ENCODE data around the gene CACTIN. TPM values are rescaled to one million over a fixed set of nuclear protein-coding genes. Genes with fewer than 3 reads are reported as not detected.
"Not testable (repeated sequence)": the region's sequence is repeated elsewhere in the genome, so short reads cannot be mapped to it uniquely, and the experiment has no call there.

The CACTIN gene
- total RNA-seq, 1 experiment from 2014 or later = 36.3 TPM

- intact Hi-C loops (cut with micrococcal nuclease; ENCODE audit: unreplicated experiment) = loop anchor here (2.0 kb wide), 1 partner anchor 32 kb away; no protein-coding TSS in a partner anchor
- no peak for DNase-seq (ENCODE audit: low spot score)
- no TSS peak for BruUV-seq (replicated peaks)
- Histone ChIP-seq H3K4me1 (ENCODE audit: insufficient read depth, low read length, poor library complexity, severe bottlenecking) (no peaks in the 10 kb centered on the region), H3K27me3 (replicated peaks; ENCODE audit: insufficient read depth, low read depth, low read length, poor library complexity) (peaks cover 4% of the 10 kb centered on the region), H3K36me3 (ENCODE audit: insufficient read depth, low read length, poor library complexity, severe bottlenecking) (no peaks in the 10 kb centered on the region), H3K4me3 (ENCODE audit: low read depth, low read length, poor library complexity, severe bottlenecking) (no peak overlapping the region), H3K9me3 (ENCODE audit: low read depth, low read length, poor library complexity, severe bottlenecking) (peaks cover 5% of the 10 kb centered on the region), H3K27ac (ENCODE audit: low read depth, low read length, poor library complexity, severe bottlenecking) (no peak overlapping the region)
- TF ChIP-seq CTCF (conservative IDR thresholded peaks at IDR 0.05; ENCODE audit: low read depth, low read length) = no peak
- no peak for TF ChIP-seq EZH2 (IDR thresholded peaks at IDR 0.05; ENCODE audit: borderline replicate concordance, low read depth, low read length, poor library complexity, severe bottlenecking)
- CTCF ChIA-PET = interaction anchor here (0.5 kb wide), 1 partner anchor 33 kb away, joined by 3 read pairs; no protein-coding TSS in a partner anchor
- POLR2A ChIA-PET (ENCODE audit: low non-redundant PET) = no interaction called here
Measured at GRCh38 chr19:3586707-3587346, 39.8 kb downstream of the CACTIN start.

- H3K27ac ChIP-seq (ENCODE audit: low read depth, low read length, poor library complexity, severe bottlenecking) = no peak overlapping the region
- H3K4me1 ChIP-seq (ENCODE audit: insufficient read depth, low read length, poor library complexity, severe bottlenecking) = no peaks in the 10 kb centered on the region
- H3K27me3 ChIP-seq (replicated peaks; ENCODE audit: insufficient read depth, low read depth, low read length, poor library complexity) = peaks cover 4% of the 10 kb centered on the region
- ChIA-PET POLR2A (ENCODE audit: low non-redundant PET) (no interaction called here), CTCF (interaction anchor here (0.6 kb wide), 1 partner anchor 10 kb away, joined by 3 read pairs; no protein-coding TSS in a partner anchor)
- intact Hi-C loops (cut with micrococcal nuclease; ENCODE audit: unreplicated experiment) = loop anchor here (2.0 kb wide), 1 partner anchor 33 kb away; no protein-coding TSS in a partner anchor
- H3K9me3 ChIP-seq (ENCODE audit: low read depth, low read length, poor library complexity, severe bottlenecking) = no peaks in the 10 kb centered on the region
- peak; percentile 57 for DNase-seq (ENCODE audit: low spot score)
- TF ChIP-seq CTCF (conservative IDR thresholded peaks at IDR 0.05; ENCODE audit: low read depth, low read length) = peak; percentile 89
- no peak for TF ChIP-seq EZH2 (IDR thresholded peaks at IDR 0.05; ENCODE audit: borderline replicate concordance, low read depth, low read length, poor library complexity, severe bottlenecking)
- H3K4me3 ChIP-seq (ENCODE audit: low read depth, low read length, poor library complexity, severe bottlenecking) = peak overlapping the region; percentile 43
- H3K36me3 ChIP-seq (ENCODE audit: insufficient read depth, low read length, poor library complexity, severe bottlenecking) = no peaks in the 10 kb centered on the region
- no TSS peak for BruUV-seq (replicated peaks)
Measured at GRCh38 chr19:3586127-3586626, 40.4 kb downstream of the CACTIN start.

GRCh38 chr19:3585301-3586126 is 41.1 kb downstream of the CACTIN start, which contains the start of gene GIPC3:
GIPC3 (plus strand) TSS chr19:3585478; CDS start chr19:3585598, 120 bp downstream.
- no peaks in the 10 kb centered on the region for H3K9me3 ChIP-seq (ENCODE audit: low read depth, low read length, poor library complexity, severe bottlenecking)
- no peaks in the 10 kb centered on the region for H3K36me3 ChIP-seq (ENCODE audit: insufficient read depth, low read length, poor library complexity, severe bottlenecking)
- peak within 1 kb of the TSS; percentile 43 for H3K4me3 ChIP-seq (ENCODE audit: low read depth, low read length, poor library complexity, severe bottlenecking)
- CTCF ChIA-PET = interaction anchor here (0.6 kb wide), 1 partner anchor 11 kb away, joined by 3 read pairs; no protein-coding TSS in a partner anchor
- intact Hi-C loops (cut with micrococcal nuclease; ENCODE audit: unreplicated experiment) = loop anchor here (2.0 kb wide), 1 partner anchor 33 kb away; no protein-coding TSS in a partner anchor
- POLR2A ChIA-PET (ENCODE audit: low non-redundant PET) = no interaction called here
- H3K27ac ChIP-seq (ENCODE audit: low read depth, low read length, poor library complexity, severe bottlenecking) = no peak within 1 kb of the TSS
- no TSS peak for BruUV-seq (replicated peaks)
- H3K27me3 ChIP-seq (replicated peaks; ENCODE audit: insufficient read depth, low read depth, low read length, poor library complexity) = peaks cover 4% of the 10 kb centered on the region
- TF ChIP-seq EZH2 (IDR thresholded peaks at IDR 0.05; ENCODE audit: borderline replicate concordance, low read depth, low read length, poor library complexity, severe bottlenecking) = no peak
- TF ChIP-seq CTCF (conservative IDR thresholded peaks at IDR 0.05; ENCODE audit: low read depth, low read length) = no peak
- DNase-seq (ENCODE audit: low spot score) = no peak
- H3K4me1 ChIP-seq (ENCODE audit: insufficient read depth, low read length, poor library complexity, severe bottlenecking) = no peaks in the 10 kb centered on the region

GRCh38 chr19:3584036-3584802 is 42.4 kb downstream of the CACTIN start:
- DNase-seq (ENCODE audit: low spot score); POLR2A ChIA-PET (ENCODE audit: low non-redundant PET); H3K27ac ChIP-seq (ENCODE audit: low read depth, low read length, poor library complexity, severe bottlenecking); H3K36me3 ChIP-seq (ENCODE audit: insufficient read depth, low read length, poor library complexity, severe bottlenecking); intact Hi-C loops (cut with micrococcal nuclease; ENCODE audit: unreplicated experiment); H3K9me3 ChIP-seq (ENCODE audit: low read depth, low read length, poor library complexity, severe bottlenecking); H3K4me1 ChIP-seq (ENCODE audit: insufficient read depth, low read length, poor library complexity, severe bottlenecking); H3K4me3 ChIP-seq (ENCODE audit: low read depth, low read length, poor library complexity, severe bottlenecking); BruUV-seq (replicated peaks); H3K27me3 ChIP-seq (replicated peaks; ENCODE audit: insufficient read depth, low read depth, low read length, poor library complexity): not testable (repeated sequence)
- CTCF ChIA-PET = interaction anchor here (0.5 to 0.7 kb wide), 2 partner anchors 39 to 51 kb away, joined by 3 to 7 read pairs; no protein-coding TSS in a partner anchor

Measured in A673 (cell line).